H1 (cell line): ENCODE data around the gene EVA1B. TPM values are rescaled to one million over a fixed set of nuclear protein-coding genes. Genes with fewer than 3 reads are reported as not detected.

Source experiments
- CTCF ChIA-PET: fragments of 300-600 bp; sonication (Branson Sonifier 250); formaldehyde crosslinking; loops from one replicate; lab custom pipeline; 2021; ENCODE audit not compliant: partially characterized antibody; lab: Charles Lee
- POLR2A ChIA-PET: fragments of 300-600 bp; sonication (Branson Sonifier 250); formaldehyde crosslinking; loops from one replicate; lab custom pipeline; 2021; ENCODE audit warnings: inconsistent platforms; ENCODE audit not compliant: partially characterized antibody; lab: Charles Lee
- DNase-seq, 2 experiments: peaks; one replicate each; pipeline versions ENCODE4 v3.0.0 to v3.0.0-alpha.2; 2010 to 2022; ENCODE audit warnings: low spot score in 2 of 2, low read depth in 1 of 2, mixed read lengths in 1 of 2
- FAIRE-seq: peaks from 2 replicates; lab custom pipeline; 2011; peaks lifted over from hg19 to GRCh38; lab: Jason Lieb, UNC
- H2AFZ ChIP-seq: 2 replicates; pipeline ENCODE4 v1.8.1; 2012; ENCODE audit warnings: low read length, inconsistent platforms
- H2AK5ac ChIP-seq: 2 replicates; pipeline ENCODE4 v1.6.1; 2013; ENCODE audit warnings: low read depth, low read length
- H2BK120ac ChIP-seq: replicated peaks from 2 replicates; pipeline ENCODE3; 2013; ENCODE audit warnings: low read depth, low read length, inconsistent platforms
- H2BK12ac ChIP-seq: 2 replicates; pipeline ENCODE4 v1.6.1; 2013; ENCODE audit warnings: low read depth, low read length
- H2BK15ac ChIP-seq: 2 replicates; pipeline ENCODE4 v1.6.1; 2013; ENCODE audit warnings: low read length
- H2BK20ac ChIP-seq: 2 replicates; pipeline ENCODE4 v1.6.1; 2013; ENCODE audit warnings: low read length
- H2BK5ac ChIP-seq: 2 replicates; pipeline ENCODE4 v1.6.1; 2013; ENCODE audit warnings: low read depth, low read length
- H3K14ac ChIP-seq: 2 replicates; pipeline ENCODE4 v1.6.1; 2013; ENCODE audit warnings: inconsistent platforms; ENCODE audit not compliant: insufficient read length
- H3K18ac ChIP-seq: 2 replicates; pipeline ENCODE4 v1.6.1; 2013; ENCODE audit warnings: low read length; ENCODE audit errors: extremely low read depth
- H3K23ac ChIP-seq: 2 replicates; pipeline ENCODE4 v1.6.1; 2013; ENCODE audit warnings: inconsistent platforms; ENCODE audit not compliant: insufficient read length
- H3K23me2 ChIP-seq: 2 replicates; pipeline ENCODE4 v1.6.1; 2013; ENCODE audit warnings: low read depth, low read length
- H3K27ac ChIP-seq: 2 replicates; pipeline ENCODE4 v1.6.1; 2011; ENCODE audit warnings: low read depth, low read length, inconsistent platforms
- H3K27me3 ChIP-seq, 4 experiments: replicated peaks in 1 of 4; 1 replicate in 1 of 4; 2 replicates in 3 of 4; pipeline versions ENCODE4 v1.6.1 to v1.8.1; 2011 to 2013; ENCODE audit warnings: low read length in 3 of 4, mild to moderate bottlenecking in 3 of 4, inconsistent platforms in 2 of 4, mixed read lengths in 2 of 4, moderate library complexity in 1 of 4; ENCODE audit not compliant: control insufficient read depth in 3 of 4, insufficient read depth in 3 of 4; ENCODE audit errors: extremely low read depth in 1 of 4
- H3K36me3 ChIP-seq, 4 experiments: 2 replicates each; pipeline versions ENCODE4 v1.6.1 to v1.8.1; 2011 to 2013; ENCODE audit warnings: mild to moderate bottlenecking in 4 of 4, low read length in 3 of 4, moderate library complexity in 2 of 4, control low read depth in 1 of 4, inconsistent platforms in 1 of 4; ENCODE audit not compliant: insufficient read depth in 4 of 4, control insufficient read depth in 2 of 4
- H3K4ac ChIP-seq: replicated peaks from 2 replicates; pipeline ENCODE3; 2013; ENCODE audit warnings: low read length, low read depth, mixed read lengths, inconsistent platforms; ENCODE audit not compliant: insufficient read length
- H3K4me1 ChIP-seq, 4 experiments: replicated peaks in 1 of 4; 1 replicate in 1 of 4; 2 replicates in 3 of 4; pipeline versions ENCODE4 v1.6.1 to v1.8.1; 2011 to 2013; ENCODE audit warnings: low read length in 3 of 4, inconsistent platforms in 2 of 4, mixed read lengths in 1 of 4; ENCODE audit not compliant: insufficient read depth in 4 of 4, control insufficient read depth in 3 of 4
- H3K4me2 ChIP-seq, 2 experiments: 2 replicates each; pipeline versions ENCODE4 v1.6.1 to v1.8.1; 2011 to 2013; ENCODE audit warnings: low read depth in 2 of 2, low read length in 2 of 2, control low read depth in 1 of 2, inconsistent platforms in 1 of 2, mild to moderate bottlenecking in 1 of 2; ENCODE audit not compliant: insufficient read depth in 1 of 2
- H3K4me3 ChIP-seq, 4 experiments: fragments of 200-600, 300-600 bp in 1 of 4; sonication (generic), shearing (Covaris generic), sonication (Bioruptor Twin) in 1 of 4; 2 replicates each; pipeline versions ENCODE4 v1.5.1 to v1.8.1; 2011 to 2016; ENCODE audit warnings: low read length in 4 of 4, low read depth in 3 of 4, control low read depth in 2 of 4, inconsistent platforms in 2 of 4, mild to moderate bottlenecking in 2 of 4, mixed read lengths in 1 of 4, moderate library complexity in 1 of 4; ENCODE audit not compliant: insufficient read depth in 2 of 4; ENCODE audit errors: extremely low read depth in 1 of 4
- H3K56ac ChIP-seq: replicated peaks from 2 replicates; pipeline ENCODE3; 2013; ENCODE audit warnings: low read depth, mild to moderate bottlenecking, mixed read lengths, low read length, inconsistent platforms; ENCODE audit not compliant: insufficient read length
- H3K79me1 ChIP-seq: 2 replicates; pipeline ENCODE4 v1.6.1; 2013; ENCODE audit warnings: low read depth, low read length, control low read depth
- H3K79me2 ChIP-seq, 2 experiments: 2 replicates each; pipeline versions ENCODE4 v1.6.1 to v1.8.1; 2012 to 2013; ENCODE audit warnings: low read length in 2 of 2, mild to moderate bottlenecking in 2 of 2, inconsistent platforms in 1 of 2; ENCODE audit not compliant: insufficient read depth in 2 of 2, control insufficient read depth in 1 of 2
- H3K9ac ChIP-seq, 4 experiments: replicated peaks in 1 of 4; 1 replicate in 1 of 4; 2 replicates in 3 of 4; pipeline versions ENCODE4 v1.6.1 to v1.8.1; 2011 to 2013; ENCODE audit warnings: low read depth in 3 of 4, low read length in 3 of 4, control low read depth in 2 of 4, mild to moderate bottlenecking in 2 of 4, moderate library complexity in 2 of 4, inconsistent platforms in 1 of 4; ENCODE audit errors: extremely low read depth in 1 of 4
- H3K9me3 ChIP-seq, 2 experiments: 2 replicates each; pipeline versions ENCODE4 v1.6.1 to v1.8.1; 2012 to 2013; ENCODE audit warnings: mild to moderate bottlenecking in 2 of 2, moderate library complexity in 2 of 2, control low read depth in 1 of 2, inconsistent platforms in 1 of 2, low read depth in 1 of 2, low read length in 1 of 2, mixed read lengths in 1 of 2; ENCODE audit not compliant: insufficient read depth in 2 of 2
- H4K20me1 ChIP-seq, 2 experiments: replicated peaks in 1 of 2; 2 replicates each; pipeline versions ENCODE3 to v1.8.1; 2011 to 2013; ENCODE audit warnings: inconsistent platforms in 2 of 2, low read length in 2 of 2, mild to moderate bottlenecking in 1 of 2; ENCODE audit not compliant: insufficient read depth in 2 of 2, control insufficient read depth in 1 of 2
- H4K5ac ChIP-seq: 2 replicates; pipeline ENCODE4 v1.6.1; 2013; ENCODE audit warnings: low read length, low read depth, mixed read lengths, inconsistent platforms; ENCODE audit not compliant: insufficient read length
- H4K8ac ChIP-seq: 2 replicates; pipeline ENCODE4 v1.8.0; 2013; ENCODE audit warnings: mild to moderate bottlenecking, moderate library complexity, low read length, inconsistent platforms; ENCODE audit not compliant: insufficient read depth; ENCODE audit errors: extremely low read depth
- H4K91ac ChIP-seq: replicated peaks from 2 replicates; pipeline ENCODE3; 2013; ENCODE audit warnings: low read length, mixed read lengths, inconsistent platforms; ENCODE audit not compliant: insufficient read length
- ASH2L ChIP-seq: fragments of 200-600, 300-600 bp; sonication (generic); IDR thresholded peaks from one replicate; pipeline ENCODE4 v1.7.1; 2017; ENCODE audit warnings: low read length
- ATF3 ChIP-seq: IDR thresholded peaks from 2 replicates; pipeline ENCODE4 v1.6.1; 2011; ENCODE audit warnings: low read depth, mild to moderate bottlenecking, low read length; ENCODE audit not compliant: insufficient read depth
- CBX5 ChIP-seq: fragments of 300-800, 300-1000 bp; sonication (generic); IDR thresholded peaks from 2 replicates; pipeline ENCODE4 v1.7.1; 2016; ENCODE audit warnings: antibody characterized with exemption, low read length, low read depth
- CTCF ChIP-seq, 3 experiments: IDR thresholded peaks; 1 replicate in 2 of 3; 2 replicates in 1 of 3; pipeline versions ENCODE4 v1.5.1 to v1.6.1; 2011; ENCODE audit warnings: low read length in 3 of 3, mild to moderate bottlenecking in 3 of 3, inconsistent platforms in 2 of 3, low read depth in 1 of 3, moderate library complexity in 1 of 3; ENCODE audit not compliant: insufficient read depth in 1 of 3; ENCODE audit errors: control extremely low read depth in 1 of 3
- HDAC2 ChIP-seq, 2 experiments: fragments of 300-600 bp in 1 of 2; sonication (generic) in 1 of 2; IDR thresholded peaks; 2 replicates each; pipeline ENCODE4 v1.6.1; 2011 to 2012; ENCODE audit warnings: low read depth in 2 of 2, low read length in 2 of 2, mild to moderate bottlenecking in 2 of 2, moderate library complexity in 2 of 2, borderline replicate concordance in 1 of 2, inconsistent platforms in 1 of 2
- KDM1A ChIP-seq: fragments of 200-600, 300-600 bp; sonication (generic); IDR thresholded peaks from 2 replicates; pipeline ENCODE4 v1.7.1; 2016; ENCODE audit warnings: mild to moderate bottlenecking, low read length, borderline replicate concordance
- MAX ChIP-seq: IDR thresholded peaks from 2 replicates; pipeline ENCODE4 v1.6.1; 2012; ENCODE audit warnings: inconsistent platforms
- SUZ12 ChIP-seq: fragments of 200-600 bp; sonication (generic); IDR thresholded peaks from 2 replicates; pipeline ENCODE4 v1.6.1; 2012; ENCODE audit warnings: mild to moderate bottlenecking, inconsistent platforms, low read length, moderate library complexity, mixed read lengths
- TAF1 ChIP-seq: IDR thresholded peaks from 2 replicates; pipeline ENCODE4 v1.6.1; 2011; ENCODE audit warnings: mild to moderate bottlenecking, low read depth, low read length
- TEAD4 ChIP-seq: IDR thresholded peaks from 2 replicates; pipeline ENCODE4 v1.6.1; 2012; ENCODE audit warnings: low read depth, low read length, inconsistent platforms, mixed read lengths
- WGBS, 2 experiments: shearing (Covaris generic) in 1 of 2; methylation state at CpG; one replicate each; pipeline versions ENCODE4 v1.1.6 to v1.1.7; 2013 to 2015; ENCODE audit warnings: low lambda C conversion rate in 2 of 2, mixed read lengths in 2 of 2, inconsistent platforms in 1 of 2, low coverage in 1 of 2, missing lambda C conversion rate in 1 of 2; ENCODE audit not compliant: insufficient replicate concordance in 2 of 2, insufficient coverage in 1 of 2, insufficient read length in 1 of 2; ENCODE audit errors: extremely low coverage in 1 of 2, missing lambda C conversion rate in 1 of 2; 5-methylcytosine and 5-hydroxymethylcytosine counted together
- polyA plus RNA-seq, 7 experiments: library from polyadenylated mRNA; depleted of rRNA in 3 of 7; stranded (reverse) in 5 of 7; unstranded in 2 of 7; fragments of >200 nt in 5 of 7; fragments of 200-250 nt in 2 of 7; gene quantifications; 1 replicate in 5 of 7; 2 replicates in 1 of 7; 4 replicates in 1 of 7; pipeline versions ENCODE4 v1.2.1 to v1.2.3, GENCODE V29; 2011 to 2013; ENCODE audit warnings: missing spikeins in 2 of 7, mixed read lengths in 2 of 7
- total RNA-seq: library from RNA; stranded (reverse); fragmentation: NEBNext Ultra II Directional; extraction: Animal tissue kit (Norgen Biotek cat#: 25700); gene quantifications from 2 replicates; pipeline ENCODE4 v1.2.1, GENCODE V29; 2021

The EVA1B gene
- total and polyA plus RNA-seq, 2 of the 8 experiments (the other 6 are each of a cell fraction or from before 2014, with no cell fraction given): 10.0 to 19.9 TPM

- Histone ChIP-seq H3K79me2 (no peaks in the 10 kb centered on the region), H3K4me2 (no peak overlapping the region), H3K23me2 (no peaks in the 10 kb centered on the region; the same call in 1 of the 2 replicates), H3K56ac (no peak overlapping the region), H2BK5ac (no peak overlapping the region), H3K14ac (no peak overlapping the region), H4K5ac (no peak overlapping the region), H3K36me3 (peaks cover 27 to 73% (median 56%) of the 10 kb centered on the region in 4 experiments), H3K23ac (no peak overlapping the region), H2BK15ac (no peak overlapping the region), H3K4me1 (no peaks in the 10 kb centered on the region; a peak in 1 of 7 replicates), H2AFZ (no peak overlapping the region), H2BK20ac (no peak overlapping the region), H2AK5ac (no peak overlapping the region), H4K8ac (no peak overlapping the region), H3K4me3 (no peak overlapping the region), H2BK120ac (no peak overlapping the region), H3K79me1 (no peaks in the 10 kb centered on the region; the same call in 1 of the 2 replicates), H3K18ac (no peak overlapping the region), H3K27ac (no peak overlapping the region), H4K91ac (no peak overlapping the region), H3K9me3 (no peaks in the 10 kb centered on the region), H4K20me1 (peaks cover 0 to 8% of the 10 kb centered on the region in 2 experiments), H3K27me3 (no peaks in the 10 kb centered on the region), H3K9ac (no peak overlapping the region), H2BK12ac (no peak overlapping the region), H3K4ac (no peak overlapping the region)
- ChIA-PET CTCF (interaction anchor here (0.6 to 10.4 kb wide), 29 partner anchors 10 to 205 kb away, joined by 3 to 68 read pairs (median 4); partner anchors contain the start of genes STK40 and TRAPPC3), POLR2A (interaction anchor here (0.8 kb wide), 2 partner anchors 12 to 92 kb away, joined by 3 read pairs; no protein-coding TSS in a partner anchor)
- 92% methylated on average over 1 of the region's 1 CpG; no CpG with 5 or more reads in 1 of the 2 experiments for WGBS, 2 experiments
- FAIRE-seq (no peak), DNase-seq (no peak)
- TF ChIP-seq KDM1A (no peak), SUZ12 (no peak), ASH2L (no peak), TAF1 (no peak), HDAC2 (IDR thresholded peaks at IDR 0.05; ENCODE audit: borderline replicate concordance in 1 of 2, low read depth in 2 of 2, low read length in 2 of 2) (no peak), CTCF (IDR thresholded peaks at IDR 0.05; ENCODE audit: control extremely low read depth in 1 of 3, insufficient read depth in 1 of 3, low read depth in 1 of 3, low read length in 3 of 3) (no peak), CBX5 (no peak), TEAD4 (no peak), MAX (no peak), ATF3 (no peak)
Measured at GRCh38 chr1:36300526-36300925, 22.9 kb downstream of the EVA1B start.
